Measurements from ENCODE around the gene FAM53B. TPM values are rescaled to one million over a fixed set of nuclear protein-coding genes. Genes with fewer than 3 reads are reported as not detected.
"Not testable (repeated sequence)": the region's sequence is repeated elsewhere in the genome, so short reads cannot be mapped to it uniquely, and the experiment has no call there.

FAM53B gene
- total RNA-seq, 2 donors from 2014 or later = 68.5 to 69.2 TPM

DNA sequence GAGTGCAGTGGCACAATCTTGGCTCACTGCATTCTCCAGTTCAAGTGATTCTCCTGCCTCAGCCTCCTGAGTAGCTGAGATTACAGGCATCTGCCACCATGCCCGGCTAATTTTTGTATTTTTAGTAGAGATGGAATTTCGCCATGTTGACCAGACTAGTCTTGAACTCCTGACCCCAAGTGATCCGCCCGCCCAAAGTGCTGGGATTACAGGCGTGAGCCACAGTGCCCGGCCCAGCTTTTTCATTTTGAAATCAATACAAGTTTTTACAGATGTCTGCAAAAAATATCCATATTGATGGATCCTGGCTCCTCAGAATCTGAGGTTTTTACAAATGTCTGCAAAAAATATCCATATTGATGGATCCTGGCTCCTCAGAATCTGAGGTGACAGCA lies 155.8 kb downstream of the FAM53B start:
- not testable (repeated sequence) for DNase-seq; H3K36me3 Mint-ChIP-seq (ENCODE audit: low read depth); H3K27me3 Mint-ChIP-seq; H3K4me3 Mint-ChIP-seq; ATAC-seq; H3K4me1 Mint-ChIP-seq; H3K27ac Mint-ChIP-seq; H3K9me3 ChIP-seq (ENCODE audit: control insufficient read depth, low read length, poor library complexity, severe bottlenecking)

DNA sequence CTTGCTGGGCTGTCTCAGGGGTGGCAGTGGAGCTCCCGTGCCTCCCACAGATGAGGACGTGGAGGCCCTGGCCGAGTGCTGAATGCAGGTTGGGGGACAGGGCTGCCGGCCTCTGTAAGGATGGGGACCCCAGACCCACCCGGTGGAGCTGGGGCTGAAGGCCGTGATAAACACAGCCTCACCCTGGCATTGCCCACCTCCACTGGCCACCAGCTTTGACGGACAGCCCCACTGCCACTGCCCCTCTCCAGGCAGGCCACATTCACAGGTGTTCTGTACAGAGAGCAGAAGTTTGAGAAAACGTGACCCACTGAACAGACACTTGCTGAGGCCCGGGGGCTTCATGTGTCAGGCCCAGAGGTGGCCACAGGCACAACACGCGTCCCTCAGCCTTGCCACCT lies 156.4 kb downstream of the FAM53B start:
- Mint-ChIP-seq H3K4me3 (no peak overlapping the region), H3K36me3 (ENCODE audit: low read depth) (no peaks in the 10 kb centered on the region), H3K27ac (no peak overlapping the region), H3K27me3 (no peaks in the 10 kb centered on the region), H3K4me1 (peaks cover 2% of the 10 kb centered on the region)
- ATAC-seq (no peak), DNase-seq (no peak)
- H3K9me3 ChIP-seq (ENCODE audit: control insufficient read depth, low read length, poor library complexity, severe bottlenecking) = no peaks in the 10 kb centered on the region

DNA sequence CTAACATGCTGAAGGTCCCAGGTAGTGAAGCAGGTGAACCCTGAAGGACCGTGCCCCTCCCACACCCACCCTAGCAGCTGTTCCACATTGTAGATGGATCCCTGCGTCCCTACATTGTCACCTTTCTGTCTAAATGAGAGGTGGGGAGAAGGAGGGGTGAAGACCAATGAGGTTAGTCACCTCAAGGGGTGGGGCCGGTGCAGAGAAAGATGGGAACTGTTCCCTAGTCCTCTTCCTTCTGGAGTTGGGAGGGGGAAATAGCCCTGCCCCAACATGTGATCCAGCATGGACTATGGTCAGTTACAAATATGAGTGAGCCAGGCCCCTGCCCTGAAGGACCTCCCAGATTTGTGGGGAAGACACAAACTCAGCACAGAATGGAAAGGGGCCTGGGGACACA lies 158.0 kb downstream of the FAM53B start:
- no peak for ATAC-seq
- Mint-ChIP-seq H3K27me3 (no peaks in the 10 kb centered on the region), H3K36me3 (ENCODE audit: low read depth) (no peaks in the 10 kb centered on the region), H3K4me3 (no peak overlapping the region), H3K27ac (peak overlapping the region; percentile 24), H3K4me1 (peaks cover 2% of the 10 kb centered on the region)
- H3K9me3 ChIP-seq (ENCODE audit: control insufficient read depth, low read length, poor library complexity, severe bottlenecking) = no peaks in the 10 kb centered on the region
- no peak for DNase-seq

DNA sequence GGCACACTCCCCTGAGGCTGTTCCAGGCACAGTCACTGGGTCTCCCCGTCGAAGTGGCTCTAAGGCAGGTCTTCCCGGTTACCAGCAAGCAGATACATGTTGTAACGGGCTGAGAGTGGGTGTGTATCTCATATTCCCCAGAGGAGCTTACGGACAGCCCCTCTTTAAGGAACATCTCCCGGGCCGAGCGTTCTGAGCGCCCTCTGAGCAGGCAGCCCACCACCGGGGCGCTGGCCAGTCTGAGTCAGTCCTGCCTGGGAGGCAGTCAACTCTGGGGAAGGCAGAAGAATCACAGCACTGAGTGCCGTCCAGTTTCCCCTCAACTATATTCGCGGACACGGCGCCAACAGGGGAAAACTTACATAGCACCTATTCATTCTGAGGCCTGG lies 165.2 kb downstream of the FAM53B start:
- no peak overlapping the region for H3K27ac Mint-ChIP-seq
- H3K36me3 Mint-ChIP-seq (ENCODE audit: low read depth) = no peaks in the 10 kb centered on the region
- H3K27me3 Mint-ChIP-seq = no peaks in the 10 kb centered on the region
- peaks cover 5% of the 10 kb centered on the region for H3K4me1 Mint-ChIP-seq
- peak in 1 of 3 donors; percentile 0 for DNase-seq
- H3K9me3 ChIP-seq (ENCODE audit: control insufficient read depth, low read length, poor library complexity, severe bottlenecking) = no peaks in the 10 kb centered on the region
- ATAC-seq = no peak
- H3K4me3 Mint-ChIP-seq = no peak overlapping the region

GRCh38 chr10:124578231-124579010 lies 165.8 kb downstream of the FAM53B start:
- ATAC-seq = no peak
- Mint-ChIP-seq H3K27ac (no peak overlapping the region), H3K36me3 (ENCODE audit: low read depth) (no peaks in the 10 kb centered on the region)

DNA sequence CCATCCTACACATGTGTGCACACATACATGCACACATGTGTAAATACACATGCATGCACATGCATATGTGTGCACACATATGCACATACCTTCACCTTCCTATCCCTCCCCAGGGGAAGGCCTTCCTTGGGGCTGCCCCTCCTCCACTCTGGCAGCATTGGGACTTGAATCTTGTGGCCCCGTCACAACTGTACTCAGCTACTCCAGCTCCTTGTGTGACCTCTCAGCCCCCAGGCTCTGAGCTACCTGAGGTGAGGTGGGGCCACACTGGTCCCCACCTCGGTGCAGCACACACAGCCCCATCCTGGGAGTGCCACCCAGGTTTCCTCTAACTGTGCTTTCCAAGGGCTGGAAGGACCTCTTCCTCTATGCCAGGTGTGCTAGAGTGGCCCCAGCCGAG lies 166.5 kb downstream of the FAM53B start:
- H3K36me3 Mint-ChIP-seq (ENCODE audit: low read depth) = no peaks in the 10 kb centered on the region
- DNase-seq = peak in 1 of 3 donors; percentile 4
- no peaks in the 10 kb centered on the region for H3K27me3 Mint-ChIP-seq
- H3K4me1 Mint-ChIP-seq = peaks cover 5% of the 10 kb centered on the region
- peak overlapping the region; percentile 10 for H3K4me3 Mint-ChIP-seq
- H3K27ac Mint-ChIP-seq = no peak overlapping the region
- no peak for ATAC-seq
- H3K9me3 ChIP-seq (ENCODE audit: control insufficient read depth, low read length, poor library complexity, severe bottlenecking) = no peaks in the 10 kb centered on the region

More at GRCh38 chr10:124578231-124579010, 165.8 kb downstream of the FAM53B start:
- Mint-ChIP-seq H3K4me1 (peaks cover 5% of the 10 kb centered on the region), H3K27me3 (no peaks in the 10 kb centered on the region), H3K4me3 (no peak overlapping the region)
- H3K9me3 ChIP-seq (ENCODE audit: control insufficient read depth, low read length, poor library complexity, severe bottlenecking) = no peaks in the 10 kb centered on the region
- DNase-seq = peak in 1 of 3 donors; percentile 7

GRCh38 chr10:124576526-124577420 lies 167.4 kb downstream of the FAM53B start:
- Mint-ChIP-seq H3K27ac (no peak overlapping the region), H3K4me1 (peaks cover 5% of the 10 kb centered on the region), H3K27me3 (no peaks in the 10 kb centered on the region), H3K4me3 (no peak overlapping the region), H3K36me3 (ENCODE audit: low read depth) (no peaks in the 10 kb centered on the region)
- H3K9me3 ChIP-seq (ENCODE audit: control insufficient read depth, low read length, poor library complexity, severe bottlenecking) = no peaks in the 10 kb centered on the region
- ATAC-seq = no peak
- DNase-seq = no peak

- DNase-seq = no peak
- Mint-ChIP-seq H3K27me3 (no peaks in the 10 kb centered on the region), H3K4me3 (no peak overlapping the region), H3K27ac (no peak overlapping the region), H3K4me1 (peaks cover 5% of the 10 kb centered on the region), H3K36me3 (ENCODE audit: low read depth) (no peaks in the 10 kb centered on the region)
- H3K9me3 ChIP-seq (ENCODE audit: control insufficient read depth, low read length, poor library complexity, severe bottlenecking) = no peaks in the 10 kb centered on the region
- ATAC-seq = no peak
Measured at GRCh38 chr10:124575107-124576035, 168.8 kb downstream of the FAM53B start.

- no peak overlapping the region for H3K27ac Mint-ChIP-seq
- no peak overlapping the region for H3K4me3 Mint-ChIP-seq
- DNase-seq (peak in 1 of 3 donors; percentile 0), ATAC-seq (no peak)
- H3K4me1 Mint-ChIP-seq = peaks cover 5% of the 10 kb centered on the region
- no peaks in the 10 kb centered on the region for H3K27me3 Mint-ChIP-seq
- H3K36me3 Mint-ChIP-seq (ENCODE audit: low read depth) = no peaks in the 10 kb centered on the region
- no peaks in the 10 kb centered on the region for H3K9me3 ChIP-seq (ENCODE audit: control insufficient read depth, low read length, poor library complexity, severe bottlenecking)
Measured at GRCh38 chr10:124574456-124575070, 169.6 kb downstream of the FAM53B start.

DNA sequence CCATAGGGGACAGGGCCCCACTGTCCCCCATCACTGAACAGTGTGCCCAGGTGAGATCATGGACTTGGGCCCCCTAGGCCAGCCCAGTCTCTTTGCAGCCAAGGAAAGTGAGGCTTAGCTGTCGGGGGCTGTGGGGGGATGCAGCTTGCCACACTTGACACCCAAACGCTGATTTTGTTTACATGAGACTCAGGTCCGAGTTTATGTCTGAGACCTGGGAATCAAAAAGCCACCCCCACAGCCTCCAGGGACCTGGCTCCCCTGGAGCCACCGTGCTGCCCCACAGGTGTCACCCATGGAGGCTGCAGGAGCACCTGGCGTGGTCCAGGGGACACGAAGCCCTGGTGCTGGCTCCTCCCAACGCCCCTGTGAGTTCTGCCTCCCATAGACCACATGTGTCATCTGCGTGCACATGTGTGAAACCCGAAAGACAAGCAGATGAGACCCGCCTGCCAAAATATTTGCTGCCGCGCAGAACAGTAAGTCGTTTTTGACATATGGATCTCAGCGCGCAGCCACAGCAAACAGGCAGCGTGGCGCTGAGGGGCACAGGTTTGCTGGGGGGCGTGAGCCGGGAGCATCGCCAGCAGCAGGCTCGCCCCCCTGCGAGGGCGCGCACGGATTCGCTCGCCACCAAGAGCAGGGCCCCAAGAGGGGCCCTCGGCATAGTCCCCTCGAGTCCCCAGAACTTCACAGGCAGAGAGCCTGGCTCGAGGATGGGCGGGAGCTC lies 170.3 kb downstream of the FAM53B start:
- no peaks in the 10 kb centered on the region for H3K36me3 Mint-ChIP-seq (ENCODE audit: low read depth)
- no peaks in the 10 kb centered on the region for H3K9me3 ChIP-seq (ENCODE audit: control insufficient read depth, low read length, poor library complexity, severe bottlenecking)
- DNase-seq = no peak
- no peak for ATAC-seq
- H3K27me3 Mint-ChIP-seq = no peaks in the 10 kb centered on the region
- no peak overlapping the region for H3K4me3 Mint-ChIP-seq
- H3K4me1 Mint-ChIP-seq = peaks cover 5% of the 10 kb centered on the region
- H3K27ac Mint-ChIP-seq = no peak overlapping the region

DNA sequence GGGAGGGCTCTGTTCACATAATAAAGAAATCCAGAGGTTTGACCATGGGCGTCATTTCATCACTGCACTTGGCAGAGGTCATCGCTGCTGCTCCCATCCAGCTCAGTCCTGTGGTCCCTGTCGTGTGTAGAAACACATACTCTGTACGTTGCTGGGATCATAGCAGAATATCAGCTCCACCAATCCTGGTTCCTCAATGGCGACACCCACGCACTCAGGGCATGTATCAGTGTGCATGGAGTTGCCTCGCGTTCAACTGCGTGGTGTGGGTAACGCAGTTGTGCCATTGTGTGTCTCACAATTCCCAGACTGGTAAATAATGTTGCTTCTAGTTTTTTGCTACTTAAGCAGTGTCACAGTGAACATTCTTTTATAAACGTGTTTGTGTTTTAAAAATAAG lies 171.4 kb downstream of the FAM53B start:
- peaks cover 2% of the 10 kb centered on the region for H3K4me1 Mint-ChIP-seq
- H3K36me3 Mint-ChIP-seq (ENCODE audit: low read depth) = no peaks in the 10 kb centered on the region
- no peaks in the 10 kb centered on the region for H3K27me3 Mint-ChIP-seq
- DNase-seq = no peak
- no peak overlapping the region for H3K27ac Mint-ChIP-seq
- no peak for ATAC-seq
- H3K9me3 ChIP-seq (ENCODE audit: control insufficient read depth, low read length, poor library complexity, severe bottlenecking) = no peaks in the 10 kb centered on the region
- H3K4me3 Mint-ChIP-seq = no peak overlapping the region

- H3K9me3 ChIP-seq (ENCODE audit: control insufficient read depth, low read length, poor library complexity, severe bottlenecking) = no peaks in the 10 kb centered on the region
- H3K4me3 Mint-ChIP-seq = no peak overlapping the region
- H3K4me1 Mint-ChIP-seq = no peaks in the 10 kb centered on the region
- no peaks in the 10 kb centered on the region for H3K36me3 Mint-ChIP-seq (ENCODE audit: low read depth)
- H3K27me3 Mint-ChIP-seq = no peaks in the 10 kb centered on the region
- DNase-seq = no peak
- ATAC-seq = no peak
- H3K27ac Mint-ChIP-seq = no peak overlapping the region
Measured at GRCh38 chr10:124570646-124571045, 173.5 kb downstream of the FAM53B start.
